Esophagus squamous epithelium (tissue), 5 donors: ENCODE measurements around the gene CPSF4. TPM values are rescaled to one million over a fixed set of nuclear protein-coding genes. Genes with fewer than 3 reads are reported as not detected.
A peak's percentile ranks its signal among the peaks of the same experiment; 100 is the strongest.

Source experiments
- DNase-seq: peaks from one replicate; lab custom pipeline; 2025; lab: John Stamatoyannopoulos, UW
- H3K27ac ChIP-seq, 4 donors: fragments of 200-600 bp; sonication (generic); one replicate each; pipeline ENCODE4 v1.5.1; 2016 to 2019; ENCODE audit warnings: mild to moderate bottlenecking in 1 of 4
- H3K27me3 ChIP-seq, 4 donors: fragments of 200-600 bp; sonication (generic); 1 replicate in 3 of 4; 2 replicates in 1 of 4; pipeline versions ENCODE4 v1.5.1 to v1.6.0; 2017 to 2021; ENCODE audit warnings: antibody characterized with exemption in 1 of 4
- H3K36me3 ChIP-seq, 3 donors: fragments of 200-600 bp; sonication (generic); one replicate each; pipeline ENCODE4 v1.5.1; 2016 to 2019
- H3K4me1 ChIP-seq, 3 donors: fragments of 200-600 bp; sonication (generic); one replicate each; pipeline ENCODE4 v1.5.1; 2017 to 2019
- H3K4me3 ChIP-seq, 4 donors: fragments of 200-600 bp; sonication (generic); 1 replicate in 3 of 4; 2 replicates in 1 of 4; pipeline ENCODE4 v1.5.1; 2016 to 2019; ENCODE audit warnings: mild to moderate bottlenecking in 2 of 4, moderate library complexity in 1 of 4
- H3K9me3 ChIP-seq, 3 donors: fragments of 200-600 bp; sonication (generic); one replicate each; pipeline ENCODE4 v1.5.1; 2016 to 2019
- CTCF ChIP-seq, 6 experiments: fragments of 450-650 bp in 4 of 6; fragments of 200-600 bp in 2 of 6; sonication (generic) in 2 of 6; IDR thresholded peaks; one replicate each; pipeline ENCODE4 v1.5.1; 2016 to 2019; ENCODE audit warnings: antibody characterized with exemption in 6 of 6, mild to moderate bottlenecking in 4 of 6, moderate library complexity in 4 of 6
- POLR2A ChIP-seq, 4 donors: fragments of 450-650 bp; IDR thresholded peaks; one replicate each; pipeline ENCODE4 v1.6.1; 2017; ENCODE audit warnings: antibody characterized with exemption in 4 of 4, mild to moderate bottlenecking in 4 of 4, moderate library complexity in 3 of 4
- WGBS, 2 donors: methylation state at CpG; one replicate each; pipeline ENCODE4 v1.1.5; 2018; 5-methylcytosine and 5-hydroxymethylcytosine counted together
- intact Hi-C: fragments of 100-400 bp; cut with DNase I; formaldehyde crosslinking; loops from one replicate; pipeline ENCODE4 v1.15.0; 2022
- total RNA-seq, 4 donors: library from RNA; depleted of rRNA; stranded (reverse); fragments of >200 nt; gene quantifications; one replicate each; pipeline ENCODE4 v1.1.0, GENCODE V29; 2016
- donor health status: DM: yes; HTN: yes; CAD: no.

Gene CPSF4
- total RNA-seq, 4 donors from 2014 or later: 15.1 to 29.2 (median 19.4) TPM

GRCh38 chr7:99476107-99476506, 37.4 kb downstream of the CPSF4 start:
- intact Hi-C loops: no loop called here
- peaks cover 0 to 40% (median 0%) of the 10 kb centered on the region in 3 donors for H3K36me3 ChIP-seq
- H3K27me3 ChIP-seq: no peaks in the 10 kb centered on the region
- 65 to 81% methylated on average over 4 to 5 of the region's 5 CpGs for WGBS, 2 donors
- H3K4me1 ChIP-seq: peaks cover 9 to 44% (median 10%) of the 10 kb centered on the region in 3 donors
- H3K27ac ChIP-seq: no peak overlapping the region
- TF ChIP-seq POLR2A (IDR thresholded peaks at IDR 0.05) (no peak), CTCF (IDR thresholded peaks at IDR 0.05) (no peak)
- no peak for DNase-seq
- no peak overlapping the region for H3K4me3 ChIP-seq
- no peaks in the 10 kb centered on the region for H3K9me3 ChIP-seq

GRCh38 chr7:99478464-99479440, 40.0 kb downstream of the CPSF4 start:
- Histone ChIP-seq H3K27me3 (no peaks in the 10 kb centered on the region), H3K4me1 (peaks cover 3 to 24% (median 4%) of the 10 kb centered on the region in 3 donors), H3K27ac (peak overlapping the region in 3 of 4 donors; percentile 10 to 39 (median 25)), H3K4me3 (no peak overlapping the region), H3K9me3 (no peaks in the 10 kb centered on the region), H3K36me3 (peaks cover 0 to 65% (median 0%) of the 10 kb centered on the region in 3 donors)
- TF ChIP-seq POLR2A (IDR thresholded peaks at IDR 0.05): no peak
- WGBS, 2 donors: 55 to 82% methylated on average over 7 to 9 of the region's 15 CpGs
- no peak for DNase-seq
- intact Hi-C loops: no loop called here

GRCh38 chr7:99485094-99485493, 46.4 kb downstream of the CPSF4 start:
- Histone ChIP-seq H3K36me3 (peaks cover 0 to 51% (median 0%) of the 10 kb centered on the region in 3 donors), H3K4me1 (peaks cover 0 to 7% (median 0%) of the 10 kb centered on the region in 3 donors), H3K27me3 (no peaks in the 10 kb centered on the region), H3K9me3 (no peaks in the 10 kb centered on the region), H3K27ac (no peak overlapping the region), H3K4me3 (no peak overlapping the region)
- no peak for DNase-seq
- TF ChIP-seq CTCF (IDR thresholded peaks at IDR 0.05) (no peak), POLR2A (IDR thresholded peaks at IDR 0.05) (no peak)
- intact Hi-C loops: no loop called here
- 45 to 47% methylated on average over 5 of the region's 5 CpGs for WGBS, 2 donors

- Histone ChIP-seq H3K36me3 (peaks cover 9 to 50% (median 12%) of the 10 kb centered on the region in 3 donors), H3K4me3 (no peak overlapping the region), H3K27ac (no peak overlapping the region), H3K4me1 (peaks cover 0 to 7% (median 0%) of the 10 kb centered on the region in 3 donors), H3K9me3 (peaks cover 0 to 13% (median 12%) of the 10 kb centered on the region in 3 donors), H3K27me3 (no peaks in the 10 kb centered on the region)
- 85 to 96% methylated on average over 4 of the region's 4 CpGs for WGBS, 2 donors
- TF ChIP-seq POLR2A (IDR thresholded peaks at IDR 0.05) (no peak), CTCF (IDR thresholded peaks at IDR 0.05) (no peak)
- DNase-seq: no peak
- intact Hi-C loops: no loop called here
Measured at GRCh38 chr7:99489235-99489634, 50.5 kb downstream of the CPSF4 start.

GRCh38 chr7:99490878-99491277, 52.1 kb downstream of the CPSF4 start:
- peaks cover 0 to 28% (median 21%) of the 10 kb centered on the region in 3 donors for H3K9me3 ChIP-seq
- TF ChIP-seq CTCF (IDR thresholded peaks at IDR 0.05): no peak
- TF ChIP-seq POLR2A (IDR thresholded peaks at IDR 0.05): no peak
- H3K4me3 ChIP-seq: no peak overlapping the region
- H3K27ac ChIP-seq: no peak overlapping the region
- H3K27me3 ChIP-seq: no peaks in the 10 kb centered on the region
- intact Hi-C loops: no loop called here
- 61 to 69% methylated on average over 3 of the region's 3 CpGs for WGBS, 2 donors
- DNase-seq: no peak
- peaks cover 15 to 55% (median 26%) of the 10 kb centered on the region in 3 donors for H3K36me3 ChIP-seq
- no peaks in the 10 kb centered on the region for H3K4me1 ChIP-seq
